Measurements from ENCODE around the gene NUP93. TPM values are rescaled to one million over a fixed set of nuclear protein-coding genes. Genes with fewer than 3 reads are reported as not detected.

The NUP93 gene
- total RNA-seq, 2 donors from 2014 or later, result 146 to 149 TPM

GRCh38 chr16:56769677-56770076 is 39.7 kb downstream of the NUP93 start:
- H3K27ac Mint-ChIP-seq, result no peak overlapping the region
- no peaks in the 10 kb centered on the region for H3K27me3 ChIP-seq (ENCODE audit: control insufficient read depth, insufficient read depth, low read length, poor library complexity, severe bottlenecking)
- peaks cover under 1% of the 10 kb centered on the region for H3K36me3 Mint-ChIP-seq (ENCODE audit: low read depth)
- peaks cover 4% of the 10 kb centered on the region for H3K36me3 ChIP-seq (ENCODE audit: control insufficient read depth, insufficient read depth, low read length)
- H3K9ac ChIP-seq (ENCODE audit: extremely low read depth, low read length, poor library complexity, severe bottlenecking), result no peak overlapping the region
- H3K4me1 Mint-ChIP-seq, result peaks cover 35% of the 10 kb centered on the region
- no peak for TF ChIP-seq CTCF (conservative IDR thresholded peaks at IDR 0.05)
- H3K27ac ChIP-seq (ENCODE audit: low read depth, low read length), result no peak overlapping the region
- peaks cover 6% of the 10 kb centered on the region for H3K4me1 ChIP-seq (ENCODE audit: control insufficient read depth, insufficient read depth, low read length)
- no peaks in the 10 kb centered on the region for H3K27me3 Mint-ChIP-seq (ENCODE audit: insufficient read depth)
- 98% methylated on average over 3 of the region's 3 CpGs; no CpG with 5 or more reads in 1 of the 2 experiments for WGBS, 2 experiments (ENCODE audit: insufficient coverage in 1 of 2, insufficient read length in 1 of 2)
- no peak overlapping the region for H3K4me3 ChIP-seq (ENCODE audit: low read length)
- no peaks in the 10 kb centered on the region for H3K9me3 ChIP-seq (ENCODE audit: control insufficient read depth, low read length)
- no peak for DNase-seq
- H3K9me3 Mint-ChIP-seq, result no peaks in the 10 kb centered on the region
- H3K4me3 Mint-ChIP-seq, result no peak overlapping the region

- no peaks in the 10 kb centered on the region for H3K9me3 Mint-ChIP-seq
- H3K36me3 Mint-ChIP-seq (ENCODE audit: low read depth), result no peaks in the 10 kb centered on the region
- H3K4me1 ChIP-seq (ENCODE audit: control insufficient read depth, insufficient read depth, low read length), result peaks cover 6% of the 10 kb centered on the region
- H3K9me3 ChIP-seq (ENCODE audit: control insufficient read depth, low read length), result no peaks in the 10 kb centered on the region
- no peaks in the 10 kb centered on the region for H3K27me3 ChIP-seq (ENCODE audit: control insufficient read depth, insufficient read depth, low read length, poor library complexity, severe bottlenecking)
- DNase-seq, result no peak
- H3K36me3 ChIP-seq (ENCODE audit: control insufficient read depth, insufficient read depth, low read length), result peaks cover 4% of the 10 kb centered on the region
- H3K27ac ChIP-seq (ENCODE audit: low read depth, low read length), result no peak overlapping the region
- H3K4me3 Mint-ChIP-seq, result no peak overlapping the region
- TF ChIP-seq CTCF (conservative IDR thresholded peaks at IDR 0.05), result no peak
- no peak overlapping the region for H3K4me3 ChIP-seq (ENCODE audit: low read length)
- WGBS, 2 experiments (ENCODE audit: insufficient coverage in 1 of 2, insufficient read length in 1 of 2), result 98 to 100% methylated on average over 4 to 5 of the region's 5 CpGs
- H3K27ac Mint-ChIP-seq, result no peak overlapping the region
- H3K4me1 Mint-ChIP-seq, result peaks cover 46% of the 10 kb centered on the region
- no peak overlapping the region for H3K9ac ChIP-seq (ENCODE audit: extremely low read depth, low read length, poor library complexity, severe bottlenecking)
- no peaks in the 10 kb centered on the region for H3K27me3 Mint-ChIP-seq (ENCODE audit: insufficient read depth)
Measured at GRCh38 chr16:56771558-56772279, 41.8 kb downstream of the NUP93 start.

- H3K36me3 ChIP-seq (ENCODE audit: control insufficient read depth, insufficient read depth, low read length), result peaks cover 4% of the 10 kb centered on the region
- H3K27ac ChIP-seq (ENCODE audit: low read depth, low read length), result no peak overlapping the region
- no peak overlapping the region for H3K9ac ChIP-seq (ENCODE audit: extremely low read depth, low read length, poor library complexity, severe bottlenecking)
- H3K9me3 ChIP-seq (ENCODE audit: control insufficient read depth, low read length), result no peaks in the 10 kb centered on the region
- no peak overlapping the region for H3K4me3 ChIP-seq (ENCODE audit: low read length)
- H3K4me1 ChIP-seq (ENCODE audit: control insufficient read depth, insufficient read depth, low read length), result peaks cover 6% of the 10 kb centered on the region
- Mint-ChIP-seq H3K27me3 (ENCODE audit: insufficient read depth) (no peaks in the 10 kb centered on the region), H3K27ac (peak overlapping the region; percentile 73), H3K9me3 (no peaks in the 10 kb centered on the region), H3K4me1 (peaks cover 62% of the 10 kb centered on the region), H3K36me3 (ENCODE audit: low read depth) (no peaks in the 10 kb centered on the region), H3K4me3 (no peak overlapping the region)
- no peak for TF ChIP-seq CTCF (conservative IDR thresholded peaks at IDR 0.05)
- no peaks in the 10 kb centered on the region for H3K27me3 ChIP-seq (ENCODE audit: control insufficient read depth, insufficient read depth, low read length, poor library complexity, severe bottlenecking)
- whole genome bisulfite sequencing, 2 experiments (ENCODE audit: insufficient coverage in 1 of 2, insufficient read length in 1 of 2), result 86 to 96% methylated on average over 2 to 3 of the region's 3 CpGs
- no peak for DNase-seq
Measured at GRCh38 chr16:56773532-56773931, 43.6 kb downstream of the NUP93 start.
